DMS153 (cell line): ENCODE measurements around the gene CENPM.

Source experiments
- DNase-seq: peaks from one replicate; lab custom pipeline; 2025; lab: John Stamatoyannopoulos, UW

Gene CENPM

GRCh38 chr22:41893591-41894375, 53.2 kb downstream of the CENPM start:
- DNase-seq = no peak

GRCh38 chr22:41892721-41893120, 54.2 kb downstream of the CENPM start:
- DNase-seq = no peak

GRCh38 chr22:41891407-41891806, 55.5 kb downstream of the CENPM start:
- no peak for DNase-seq
